ENCODE results near the gene PPFIA4.

GRCh38 chr1:203017061-203017460 is 9.2 kb upstream of the PPFIA4 start:
- TF ChIP-seq EZH2 (IDR thresholded peaks at IDR 0.05; ENCODE audit: low read length, unreplicated experiment), result no peak
- TF ChIP-seq, protein P1, sequence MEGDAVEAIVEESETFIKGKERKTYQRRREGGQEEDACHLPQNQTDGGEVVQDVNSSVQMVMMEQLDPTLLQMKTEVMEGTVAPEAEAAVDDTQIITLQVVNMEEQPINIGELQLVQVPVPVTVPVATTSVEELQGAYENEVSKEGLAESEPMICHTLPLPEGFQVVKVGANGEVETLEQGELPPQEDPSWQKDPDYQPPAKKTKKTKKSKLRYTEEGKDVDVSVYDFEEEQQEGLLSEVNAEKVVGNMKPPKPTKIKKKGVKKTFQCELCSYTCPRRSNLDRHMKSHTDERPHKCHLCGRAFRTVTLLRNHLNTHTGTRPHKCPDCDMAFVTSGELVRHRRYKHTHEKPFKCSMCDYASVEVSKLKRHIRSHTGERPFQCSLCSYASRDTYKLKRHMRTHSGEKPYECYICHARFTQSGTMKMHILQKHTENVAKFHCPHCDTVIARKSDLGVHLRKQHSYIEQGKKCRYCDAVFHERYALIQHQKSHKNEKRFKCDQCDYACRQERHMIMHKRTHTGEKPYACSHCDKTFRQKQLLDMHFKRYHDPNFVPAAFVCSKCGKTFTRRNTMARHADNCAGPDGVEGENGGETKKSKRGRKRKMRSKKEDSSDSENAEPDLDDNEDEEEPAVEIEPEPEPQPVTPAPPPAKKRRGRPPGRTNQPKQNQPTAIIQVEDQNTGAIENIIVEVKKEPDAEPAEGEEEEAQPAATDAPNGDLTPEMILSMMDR (conservative IDR thresholded peaks at IDR 0.05; ENCODE audit: low read depth, low read length), result no peak

All from PC-3 (cell line).